ENCODE data around the gene COMMD2. TPM values are rescaled to one million over a fixed set of nuclear protein-coding genes. Genes with fewer than 3 reads are reported as not detected.

The COMMD2 gene
- total RNA-seq, 1 donor from 2014 or later, result 47.1 TPM

GRCh38 chr3:149771652-149772271, 19.5 kb upstream of the COMMD2 start:
- Histone ChIP-seq H2AFZ (ENCODE audit: low read depth, low read length) (no peak overlapping the region), H3K4me2 (ENCODE audit: low read length) (no peak overlapping the region), H3K4me1 (ENCODE audit: insufficient read depth, low read length) (no peaks in the 10 kb centered on the region), H3K27me3 (ENCODE audit: insufficient read depth, low read length) (no peaks in the 10 kb centered on the region), H4K20me1 (ENCODE audit: insufficient read depth, low read length) (no peaks in the 10 kb centered on the region), H3K79me2 (ENCODE audit: insufficient read depth, low read length) (no peaks in the 10 kb centered on the region), H3K4me3 (ENCODE audit: insufficient read depth, low read depth, low read length) (no peak overlapping the region), H3K9ac (ENCODE audit: low read length) (no peak overlapping the region), H3K9me3 (ENCODE audit: insufficient read depth, low read depth, low read length) (no peaks in the 10 kb centered on the region), H3K27ac (ENCODE audit: low read depth, low read length) (no peak overlapping the region), H3K36me3 (ENCODE audit: insufficient read depth, low read length) (no peaks in the 10 kb centered on the region)
- FAIRE-seq (no peak), DNase-seq (ENCODE audit: low read depth) (no peak)
- H3K4me1 Mint-ChIP-seq (ENCODE audit: low read depth, unreplicated experiment), result peaks cover 7% of the 10 kb centered on the region
- no peaks in the 10 kb centered on the region for H3K36me3 Mint-ChIP-seq (ENCODE audit: low read depth, unreplicated experiment)
- H3K27ac Mint-ChIP-seq (ENCODE audit: unreplicated experiment), result peak overlapping the region; percentile 8
- TF ChIP-seq CTCF (IDR thresholded peaks at IDR 0.05; ENCODE audit: insufficient read depth, low read depth, low read length) (peak; percentile 79), EZH2 (IDR thresholded peaks at IDR 0.05; ENCODE audit: insufficient read depth, low read length) (no peak)
- H3K27me3 Mint-ChIP-seq (ENCODE audit: low read depth, unreplicated experiment), result no peaks in the 10 kb centered on the region
- H3K9me3 Mint-ChIP-seq (ENCODE audit: unreplicated experiment), result no peaks in the 10 kb centered on the region
- H3K4me3 Mint-ChIP-seq (ENCODE audit: unreplicated experiment), result no peak overlapping the region

GRCh38 chr3:149770246-149770645, 18.0 kb upstream of the COMMD2 start:
- no peaks in the 10 kb centered on the region for H3K27me3 Mint-ChIP-seq (ENCODE audit: low read depth, unreplicated experiment)
- Histone ChIP-seq H3K4me3 (ENCODE audit: insufficient read depth, low read depth, low read length) (no peak overlapping the region), H3K27me3 (ENCODE audit: insufficient read depth, low read length) (no peaks in the 10 kb centered on the region), H4K20me1 (ENCODE audit: insufficient read depth, low read length) (no peaks in the 10 kb centered on the region), H3K36me3 (ENCODE audit: insufficient read depth, low read length) (no peaks in the 10 kb centered on the region), H3K9ac (ENCODE audit: low read length) (no peak overlapping the region), H3K9me3 (ENCODE audit: insufficient read depth, low read depth, low read length) (no peaks in the 10 kb centered on the region), H3K79me2 (ENCODE audit: insufficient read depth, low read length) (no peaks in the 10 kb centered on the region), H3K4me1 (ENCODE audit: insufficient read depth, low read length) (no peaks in the 10 kb centered on the region), H2AFZ (ENCODE audit: low read depth, low read length) (no peak overlapping the region), H3K27ac (ENCODE audit: low read depth, low read length) (no peak overlapping the region), H3K4me2 (ENCODE audit: low read length) (no peak overlapping the region)
- no peak for TF ChIP-seq EZH2 (IDR thresholded peaks at IDR 0.05; ENCODE audit: insufficient read depth, low read length)
- peak; percentile 10 for TF ChIP-seq CTCF (IDR thresholded peaks at IDR 0.05; ENCODE audit: insufficient read depth, low read depth, low read length)
- H3K4me3 Mint-ChIP-seq (ENCODE audit: unreplicated experiment), result no peak overlapping the region
- H3K36me3 Mint-ChIP-seq (ENCODE audit: low read depth, unreplicated experiment), result no peaks in the 10 kb centered on the region
- FAIRE-seq, result no peak
- no peak overlapping the region for H3K27ac Mint-ChIP-seq (ENCODE audit: unreplicated experiment)
- no peak for DNase-seq (ENCODE audit: low read depth)
- H3K9me3 Mint-ChIP-seq (ENCODE audit: unreplicated experiment), result no peaks in the 10 kb centered on the region
- peaks cover 4% of the 10 kb centered on the region for H3K4me1 Mint-ChIP-seq (ENCODE audit: low read depth, unreplicated experiment)

GRCh38 chr3:149768704-149769103, 16.4 kb upstream of the COMMD2 start:
- H3K27me3 ChIP-seq (ENCODE audit: insufficient read depth, low read length), result peaks cover 3% of the 10 kb centered on the region
- no peak overlapping the region for H2AFZ ChIP-seq (ENCODE audit: low read depth, low read length)
- no peaks in the 10 kb centered on the region for H3K9me3 ChIP-seq (ENCODE audit: insufficient read depth, low read depth, low read length)
- H3K4me1 Mint-ChIP-seq (ENCODE audit: low read depth, unreplicated experiment), result peaks cover 4% of the 10 kb centered on the region
- no peak for DNase-seq (ENCODE audit: low read depth)
- H3K36me3 Mint-ChIP-seq (ENCODE audit: low read depth, unreplicated experiment), result no peaks in the 10 kb centered on the region
- no peak overlapping the region for H3K4me3 Mint-ChIP-seq (ENCODE audit: unreplicated experiment)
- H3K36me3 ChIP-seq (ENCODE audit: insufficient read depth, low read length), result no peaks in the 10 kb centered on the region
- no peaks in the 10 kb centered on the region for H3K9me3 Mint-ChIP-seq (ENCODE audit: unreplicated experiment)
- no peak overlapping the region for H3K9ac ChIP-seq (ENCODE audit: low read length)
- no peaks in the 10 kb centered on the region for H4K20me1 ChIP-seq (ENCODE audit: insufficient read depth, low read length)
- FAIRE-seq, result no peak
- no peak overlapping the region for H3K27ac ChIP-seq (ENCODE audit: low read depth, low read length)
- peaks cover 1% of the 10 kb centered on the region for H3K27me3 Mint-ChIP-seq (ENCODE audit: low read depth, unreplicated experiment)
- no peak overlapping the region for H3K27ac Mint-ChIP-seq (ENCODE audit: unreplicated experiment)
- H3K4me3 ChIP-seq (ENCODE audit: insufficient read depth, low read depth, low read length), result no peak overlapping the region
- H3K4me1 ChIP-seq (ENCODE audit: insufficient read depth, low read length), result no peaks in the 10 kb centered on the region
- TF ChIP-seq EZH2 (IDR thresholded peaks at IDR 0.05; ENCODE audit: insufficient read depth, low read length) (no peak), CTCF (IDR thresholded peaks at IDR 0.05; ENCODE audit: insufficient read depth, low read depth, low read length) (no peak)
- H3K4me2 ChIP-seq (ENCODE audit: low read length), result no peak overlapping the region
- H3K79me2 ChIP-seq (ENCODE audit: insufficient read depth, low read length), result no peaks in the 10 kb centered on the region

Data from astrocyte (in vitro differentiated cells and primary cell).